PC-9 (cell line): ENCODE measurements around the gene CR1. TPM values are rescaled to one million over a fixed set of nuclear protein-coding genes. Genes with fewer than 3 reads are reported as not detected.

ENCODE experiments used
- Bru-seq: library from RNA; stranded (reverse); fragments of 400-500 nt; gene quantifications from one replicate; lab custom pipeline; 2021; lab: Mats Ljungman, UMichigan
- BruChase-seq, 2 experiments: library from RNA; stranded (reverse); fragments of 400-500 nt; gene quantifications; one replicate each; lab custom pipeline; 2021; lab: Mats Ljungman, UMichigan
- BruUV-seq: library from RNA; stranded (reverse); fragments of 400-500 nt; replicated peaks from 2 replicates; lab custom pipeline; 2021; lab: Mats Ljungman, UMichigan
- CTCF ChIA-PET: fragments of 300-600 bp; sonication (Branson Sonifier 250); formaldehyde crosslinking; loops from one replicate; lab custom pipeline; 2022; ENCODE audit warnings: antibody characterized with exemption; lab: Charles Lee
- POLR2A ChIA-PET: fragments of 300-600 bp; sonication (Branson Sonifier 250); formaldehyde crosslinking; loops from one replicate; lab custom pipeline; 2022; ENCODE audit warnings: antibody characterized with exemption; ENCODE audit not compliant: unreplicated experiment; lab: Charles Lee
- DNase-seq, 2 experiments: peaks; one replicate each; pipeline versions ENCODE4 v3.0.0 to v3.0.0-alpha.2; 2015 to 2022; ENCODE audit warnings: mixed read lengths in 1 of 2
- H2AFZ ChIP-seq: fragments of 200-600 bp; sonication (generic); 2 replicates; pipeline ENCODE4 v1.8.1; 2017; ENCODE audit warnings: antibody characterized with exemption
- H3F3A ChIP-seq: fragments of 200-600 bp; sonication (generic); 2 replicates; pipeline ENCODE4 v1.8.1; 2017; ENCODE audit warnings: antibody characterized with exemption, mild to moderate bottlenecking, low read depth; ENCODE audit not compliant: insufficient read depth
- H3K27ac ChIP-seq: fragments of 200-600 bp; sonication (generic); 2 replicates; pipeline ENCODE4 v1.6.1; 2016; ENCODE audit warnings: mixed run types
- H3K27me3 ChIP-seq: fragments of 200-600 bp; sonication (generic); 2 replicates; pipeline ENCODE4 v1.6.1; 2016; ENCODE audit warnings: low read depth, mixed run types; ENCODE audit not compliant: insufficient read depth
- H3K36me3 ChIP-seq: fragments of 200-600 bp; sonication (generic); 2 replicates; pipeline ENCODE4 v1.6.1; 2016; ENCODE audit warnings: low read depth, mixed run types
- H3K4me1 ChIP-seq: fragments of 200-600 bp; sonication (generic); replicated peaks from 2 replicates; pipeline ENCODE4 v1.6.1; 2016; ENCODE audit warnings: mixed run types; ENCODE audit not compliant: insufficient read depth
- H3K4me2 ChIP-seq: fragments of 200-600 bp; sonication (generic); 2 replicates; pipeline ENCODE4 v1.6.1; 2017; ENCODE audit warnings: mixed run types
- H3K4me3 ChIP-seq: fragments of 200-600 bp; sonication (generic); 2 replicates; pipeline ENCODE4 v1.6.1; 2016; ENCODE audit warnings: mixed run types
- H3K79me2 ChIP-seq: fragments of 200-600 bp; sonication (generic); 2 replicates; pipeline ENCODE4 v1.6.1; 2017; ENCODE audit warnings: low read depth, mixed run types
- H3K9me2 ChIP-seq: fragments of 200-600 bp; sonication (generic); 2 replicates; pipeline ENCODE4 v1.8.1; 2017; ENCODE audit warnings: mild to moderate bottlenecking; ENCODE audit not compliant: insufficient read depth
- H3K9me3 ChIP-seq: fragments of 200-600 bp; sonication (generic); 2 replicates; pipeline ENCODE4 v1.8.1; 2016; ENCODE audit warnings: low read depth; ENCODE audit not compliant: insufficient read depth
- H4K20me1 ChIP-seq: fragments of 200-600 bp; sonication (generic); 2 replicates; pipeline ENCODE4 v1.8.1; 2017; ENCODE audit not compliant: insufficient read depth
- EZH2 ChIP-seq: fragments of 200-600 bp; sonication (generic); IDR thresholded peaks from 2 replicates; pipeline ENCODE4 v1.8.0; 2017; ENCODE audit warnings: antibody characterized with exemption, low read depth
- intact Hi-C: fragments of 100-400 bp; cut with micrococcal nuclease; formaldehyde crosslinking; loops from one replicate; pipeline ENCODE4 v1.10.0; 2022; ENCODE audit not compliant: unreplicated experiment
- long read RNA-seq: library from polyadenylated mRNA; stranded (forward); transcript quantifications from one replicate; pipeline ENCODE4 v2.0.0, GENCODE V29; 2022
- total RNA-seq: library from RNA; stranded (reverse); gene quantifications from 2 replicates; pipeline ENCODE4 v1.2.3, GENCODE V29; 2021
- TF ChIP-seq, protein P1 (sequence below): fragments of 200-600 bp; sonication (generic); conservative IDR thresholded peaks from 2 replicates; pipeline ENCODE4 v1.6.1; 2017; ENCODE audit warnings: mixed run types, antibody characterized with exemption, mild to moderate bottlenecking, moderate library complexity

CR1 gene
- total RNA-seq (not detected in 2 replicates), Bru-seq, nascent RNA (percentile 1 among the genes with signal in this experiment), BruChase-seq, experiment 1, labeled RNA remaining after a 2-hour chase (not detected), BruChase-seq, experiment 2, labeled RNA remaining after a 6-hour chase (percentile 1 among the genes with signal in this experiment)
- long read RNA-seq = 0 reads

GRCh38 chr1:207495801-207496792, at the start of gene CR1:
Gene CR1, plus strand, starts transcription at chr1:207496157. Its CDS starts 111 bp downstream, at chr1:207496268.
- 0 out of 2 replicates have a peak, but pooled peaks cover 3% of the 10 kb centered on the region for H3K27me3 ChIP-seq
- H3K4me3 ChIP-seq = no peak within 1 kb of the TSS

DNA sequence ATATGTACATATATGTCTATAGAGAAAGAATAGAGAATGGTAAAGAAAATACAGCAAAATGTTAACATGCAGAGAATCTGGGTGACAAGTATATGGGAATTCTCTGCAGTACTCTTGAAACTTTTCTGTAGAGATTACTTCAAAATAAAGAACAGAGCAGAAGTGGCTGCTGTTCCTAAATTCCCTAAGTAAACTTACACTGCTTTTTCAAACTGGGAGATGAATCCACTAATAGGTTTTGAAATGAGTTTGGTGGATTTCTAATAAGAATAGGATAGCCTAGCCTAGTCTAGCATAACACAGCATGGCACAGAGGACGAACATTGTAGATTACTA, 42.3 kb upstream of the CR1 start:
- ChIA-PET POLR2A (no interaction called here), CTCF (no interaction called here)
- no peak for DNase-seq
- Histone ChIP-seq H3K27ac (no peak overlapping the region), H3K27me3 (peaks cover 11% of the 10 kb centered on the region; the same call in 1 of the 2 replicates), H3K36me3 (no peaks in the 10 kb centered on the region), H3K4me3 (peak overlapping the region; percentile 66; the same call in 1 of the 2 replicates), H3K4me1 (peaks cover 9% of the 10 kb centered on the region), H3F3A (no peaks in the 10 kb centered on the region), H2AFZ (peak overlapping the region; percentile 87), H3K79me2 (no peaks in the 10 kb centered on the region), H3K4me2 (peak overlapping the region; percentile 88), H3K9me3 (no peaks in the 10 kb centered on the region), H4K20me1 (no peaks in the 10 kb centered on the region), H3K9me2 (no peaks in the 10 kb centered on the region)
- intact Hi-C loops = no loop called here
- TF ChIP-seq EZH2 = no peak
- TF ChIP-seq, protein P1, sequence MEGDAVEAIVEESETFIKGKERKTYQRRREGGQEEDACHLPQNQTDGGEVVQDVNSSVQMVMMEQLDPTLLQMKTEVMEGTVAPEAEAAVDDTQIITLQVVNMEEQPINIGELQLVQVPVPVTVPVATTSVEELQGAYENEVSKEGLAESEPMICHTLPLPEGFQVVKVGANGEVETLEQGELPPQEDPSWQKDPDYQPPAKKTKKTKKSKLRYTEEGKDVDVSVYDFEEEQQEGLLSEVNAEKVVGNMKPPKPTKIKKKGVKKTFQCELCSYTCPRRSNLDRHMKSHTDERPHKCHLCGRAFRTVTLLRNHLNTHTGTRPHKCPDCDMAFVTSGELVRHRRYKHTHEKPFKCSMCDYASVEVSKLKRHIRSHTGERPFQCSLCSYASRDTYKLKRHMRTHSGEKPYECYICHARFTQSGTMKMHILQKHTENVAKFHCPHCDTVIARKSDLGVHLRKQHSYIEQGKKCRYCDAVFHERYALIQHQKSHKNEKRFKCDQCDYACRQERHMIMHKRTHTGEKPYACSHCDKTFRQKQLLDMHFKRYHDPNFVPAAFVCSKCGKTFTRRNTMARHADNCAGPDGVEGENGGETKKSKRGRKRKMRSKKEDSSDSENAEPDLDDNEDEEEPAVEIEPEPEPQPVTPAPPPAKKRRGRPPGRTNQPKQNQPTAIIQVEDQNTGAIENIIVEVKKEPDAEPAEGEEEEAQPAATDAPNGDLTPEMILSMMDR = no peak
- BruUV-seq = no TSS peak

More at GRCh38 chr1:207495801-207496792, at the start of gene CR1:
- no peaks in the 10 kb centered on the region for H3K36me3 ChIP-seq
- no peak for DNase-seq
- ChIA-PET POLR2A (no interaction called here), CTCF (no interaction called here)
- H4K20me1 ChIP-seq = no peaks in the 10 kb centered on the region
- H3K79me2 ChIP-seq = no peaks in the 10 kb centered on the region
- no peaks in the 10 kb centered on the region for H3K4me1 ChIP-seq
- H2AFZ ChIP-seq = no peak within 1 kb of the TSS
- intact Hi-C loops = loop anchor here (5.0 kb wide), 3 partner anchors 314 to 864 kb away; no protein-coding TSS in a partner anchor
- no peaks in the 10 kb centered on the region for H3K9me3 ChIP-seq
- H3K4me2 ChIP-seq = no peak within 1 kb of the TSS
- H3K9me2 ChIP-seq = no peaks in the 10 kb centered on the region
- no peaks in the 10 kb centered on the region for H3F3A ChIP-seq
- TF ChIP-seq EZH2 = no peak
- TF ChIP-seq, protein P1 = no peak
- BruUV-seq = no TSS peak
- no peak within 1 kb of the TSS for H3K27ac ChIP-seq
